IMR-90 (cell line): ENCODE measurements around the gene GRB10. TPM values are rescaled to one million over a fixed set of nuclear protein-coding genes. Genes with fewer than 3 reads are reported as not detected.

Source experiments
- ATAC-seq: fragments of 200-7000 bp; cut with Tn5 transposase; 2 replicates; pipeline ENCODE4 v1.9.1; 2020; ENCODE audit warnings: low read depth, mild to moderate bottlenecking, moderate library complexity
- BruUV-seq: library from RNA; stranded (reverse); fragments of 400-500 nt; replicated peaks from 2 replicates; lab custom pipeline; 2021; lab: Mats Ljungman, UMichigan
- CTCF ChIA-PET: fragments of 300-600 bp; formaldehyde crosslinking; extraction: SDS; loops from one replicate; lab custom pipeline; 2021; ENCODE audit warnings: antibody characterized with exemption; lab: Yijun Ruan, JAX
- POLR2A ChIA-PET: fragments of 300-600 bp; sonication (Branson Sonifier 250); formaldehyde crosslinking; loops from one replicate; lab custom pipeline; 2022; ENCODE audit warnings: antibody characterized with exemption; ENCODE audit not compliant: unreplicated experiment; lab: Charles Lee
- DNase-seq: peaks from one replicate; pipeline ENCODE4 v3.0.0; 2013
- H2AFZ ChIP-seq: replicated peaks from 2 replicates; pipeline ENCODE3; 2013; ENCODE audit warnings: low read length, mild to moderate bottlenecking; ENCODE audit not compliant: poor library complexity
- H2AK5ac ChIP-seq: 2 replicates; pipeline ENCODE4 v1.6.1; 2013; ENCODE audit warnings: low read depth, low read length, inconsistent platforms
- H2AK9ac ChIP-seq: replicated peaks from 2 replicates; pipeline ENCODE3; 2013; ENCODE audit warnings: mild to moderate bottlenecking, low read depth, low read length, moderate library complexity; ENCODE audit not compliant: poor library complexity
- H2BK120ac ChIP-seq: 2 replicates; pipeline ENCODE4 v1.6.1; 2013; ENCODE audit warnings: low read depth, low read length, inconsistent platforms
- H2BK15ac ChIP-seq: 3 replicates; pipeline ENCODE4 v1.6.1; 2013; ENCODE audit warnings: low read depth, low read length, inconsistent platforms
- H2BK20ac ChIP-seq: 2 replicates; pipeline ENCODE4 v1.6.1; 2013; ENCODE audit warnings: low read depth, mild to moderate bottlenecking, inconsistent platforms, low read length, moderate library complexity
- H2BK5ac ChIP-seq: 2 replicates; pipeline ENCODE4 v1.6.1; 2013; ENCODE audit warnings: mild to moderate bottlenecking, low read depth, low read length, inconsistent platforms; ENCODE audit not compliant: poor library complexity, severe bottlenecking
- H3K14ac ChIP-seq: replicated peaks from 2 replicates; pipeline ENCODE4 v1.6.1; 2013; ENCODE audit warnings: low read depth, low read length, inconsistent platforms
- H3K18ac ChIP-seq: 2 replicates; pipeline ENCODE4 v1.6.1; 2013; ENCODE audit warnings: low read depth, low read length, control low read depth
- H3K23ac ChIP-seq: 2 replicates; pipeline ENCODE4 v1.6.1; 2013; ENCODE audit warnings: low read depth, low read length, inconsistent platforms
- H3K27ac ChIP-seq: 2 replicates; pipeline ENCODE4 v1.5.1; 2013; ENCODE audit warnings: mild to moderate bottlenecking, control low read depth, low read length; ENCODE audit not compliant: insufficient read depth
- H3K27me3 ChIP-seq: 2 replicates; pipeline ENCODE4 v1.6.1; 2013; ENCODE audit warnings: low read length; ENCODE audit not compliant: control insufficient read depth, insufficient read depth
- H3K36me3 ChIP-seq: 2 replicates; pipeline ENCODE4 v1.6.1; 2013; ENCODE audit warnings: low read length, mixed read lengths; ENCODE audit not compliant: control insufficient read depth, insufficient read depth
- H3K4ac ChIP-seq: 2 replicates; pipeline ENCODE4 v1.6.1; 2013; ENCODE audit warnings: low read depth, low read length, inconsistent platforms
- H3K4me1 ChIP-seq: 2 replicates; pipeline ENCODE4 v1.6.1; 2013; ENCODE audit warnings: low read length, mixed read lengths; ENCODE audit not compliant: control insufficient read depth, insufficient read depth
- H3K4me2 ChIP-seq: 2 replicates; pipeline ENCODE4 v1.6.1; 2013; ENCODE audit warnings: low read depth, mild to moderate bottlenecking, control low read depth, low read length, moderate library complexity
- H3K4me3 ChIP-seq: 2 replicates; pipeline ENCODE4 v1.5.1; 2013; ENCODE audit warnings: low read depth, mild to moderate bottlenecking, control low read depth, low read length, moderate library complexity; ENCODE audit not compliant: insufficient read depth
- H3K56ac ChIP-seq: 2 replicates; pipeline ENCODE4 v1.6.1; 2013; ENCODE audit warnings: low read length, inconsistent platforms; ENCODE audit not compliant: insufficient read depth; ENCODE audit errors: extremely low read depth
- H3K79me1 ChIP-seq, 2 experiments: 2 replicates each; pipeline ENCODE4 v1.6.1; 2013; ENCODE audit warnings: low read length in 2 of 2, inconsistent platforms in 1 of 2, low read depth in 1 of 2
- H3K9ac ChIP-seq: 2 replicates; pipeline ENCODE4 v1.6.1; 2013; ENCODE audit warnings: low read depth, low read length, control low read depth
- H3K9me1 ChIP-seq: 2 replicates; pipeline ENCODE4 v1.6.1; 2013; ENCODE audit warnings: low read length, inconsistent platforms; ENCODE audit not compliant: insufficient read depth
- H3K9me3 ChIP-seq: 2 replicates; pipeline ENCODE4 v1.6.1; 2013; ENCODE audit warnings: low read length; ENCODE audit not compliant: control insufficient read depth, insufficient read depth
- H4K20me1 ChIP-seq: 2 replicates; pipeline ENCODE4 v1.6.1; 2013; ENCODE audit warnings: low read length, inconsistent platforms; ENCODE audit not compliant: insufficient read depth
- H4K5ac ChIP-seq: 2 replicates; pipeline ENCODE4 v1.6.1; 2013; ENCODE audit warnings: mild to moderate bottlenecking, low read depth, low read length, control low read depth
- H4K8ac ChIP-seq, 2 experiments: 2 replicates each; pipeline ENCODE4 v1.6.1; 2013; ENCODE audit warnings: low read depth in 2 of 2, low read length in 2 of 2, control low read depth in 1 of 2, inconsistent platforms in 1 of 2
- H4K91ac ChIP-seq: 2 replicates; pipeline ENCODE4 v1.6.1; 2013; ENCODE audit warnings: low read depth, low read length, inconsistent platforms; ENCODE audit not compliant: insufficient read depth
- CEBPB ChIP-seq: IDR thresholded peaks from 2 replicates; pipeline ENCODE4 v1.6.1; 2012; ENCODE audit warnings: low read depth, low read length, improper control_type of control experiment
- CHD1 ChIP-seq: IDR thresholded peaks from 2 replicates; pipeline ENCODE4 v1.6.1; 2012; ENCODE audit warnings: low read depth, low read length, improper control_type of control experiment
- ELK1 ChIP-seq: fragments of 150-350 bp; IDR thresholded peaks from 2 replicates; pipeline ENCODE4 v1.6.1; 2016; ENCODE audit warnings: low read depth, mild to moderate bottlenecking, low read length, moderate library complexity, borderline replicate concordance
- MAZ ChIP-seq: IDR thresholded peaks from 2 replicates; pipeline ENCODE4 v1.6.1; 2012; ENCODE audit warnings: low read depth, mild to moderate bottlenecking, low read length, improper control_type of control experiment, moderate library complexity, borderline replicate concordance
- POLR2A ChIP-seq: IDR thresholded peaks from 2 replicates; pipeline ENCODE4 v1.6.1; 2012; ENCODE audit warnings: mild to moderate bottlenecking, low read depth, low read length
- RAD21 ChIP-seq: IDR thresholded peaks from 2 replicates; pipeline ENCODE4 v1.6.1; 2012; ENCODE audit warnings: low read length, improper control_type of control experiment
- WGBS, 2 experiments: methylation state at CpG; one replicate each; pipeline versions ENCODE4 v1.1.5 to v1.1.7; 2013; ENCODE audit warnings: missing lambda C conversion rate in 2 of 2; ENCODE audit not compliant: insufficient read length in 1 of 2; ENCODE audit errors: extremely low coverage in 2 of 2; 5-methylcytosine and 5-hydroxymethylcytosine counted together
- dilution Hi-C: fragments of 300-500 bp; cut with HindIII; formaldehyde crosslinking; loops from one replicate; pipeline ENCODE4 v1.14.3; 2018; ENCODE audit warnings: low sequenced_read_pairs; ENCODE audit not compliant: unreplicated experiment
- in situ Hi-C: fragments of 300-500 bp; cut with MboI; formaldehyde crosslinking; loops from 3 replicates; pipeline ENCODE4 v1.14.3; 2019; ENCODE audit warnings: low sequenced_read_pairs, inconsistent platforms, mixed read lengths
- intact Hi-C: fragments of 100-400 bp; cut with micrococcal nuclease; formaldehyde crosslinking; loops from 2 replicates; pipeline ENCODE4 v1.10.0; 2022
- polyA plus RNA-seq, 3 experiments: library from polyadenylated mRNA; depleted of rRNA; stranded (reverse); fragments of >200 nt; gene quantifications; 2 replicates each; pipeline ENCODE4 v1.2.3, GENCODE V29; 2012; ENCODE audit warnings: low replicate concordance in 1 of 3
- total RNA-seq: library from RNA; depleted of rRNA; stranded (reverse); fragments of >200 nt; gene quantifications from 2 replicates; pipeline ENCODE4 v1.2.3, GENCODE V29; 2012

The GRB10 gene
- total and polyA plus RNA-seq, 2 of the 4 experiments (the other 2 are of a cell fraction): 6.3 to 15.1 TPM

DNA sequence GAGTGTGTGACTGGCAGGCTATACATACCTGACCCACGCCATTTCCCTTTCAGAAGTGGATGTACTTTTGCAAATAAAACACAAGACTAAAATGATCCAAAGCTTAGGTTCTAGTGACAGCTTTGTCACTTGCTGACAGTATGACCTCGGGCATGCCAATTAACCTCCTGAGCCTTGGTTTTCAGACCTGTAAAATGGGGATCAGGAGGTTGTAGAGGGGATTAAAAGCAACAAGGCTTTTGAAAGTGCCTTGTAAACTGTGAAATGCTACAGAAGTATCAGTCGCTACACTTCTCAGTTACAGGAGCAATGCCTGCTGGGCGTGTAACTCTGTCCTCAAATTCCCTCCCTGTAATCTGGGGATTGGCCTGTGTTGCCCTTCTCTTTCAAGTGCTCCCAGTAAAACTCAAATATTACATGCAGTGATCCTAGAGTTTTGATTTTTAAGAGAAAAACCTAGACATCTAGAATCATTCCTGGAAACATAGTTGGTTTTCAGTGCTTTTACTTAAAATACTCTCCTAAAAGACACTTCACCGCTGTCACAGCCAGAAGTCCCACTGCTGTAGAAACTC lies 8.8 kb upstream of the GRB10 start:
- no TSS peak for BruUV-seq
- no peak for DNase-seq
- POLR2A ChIA-PET: no interaction called here
- Histone ChIP-seq H3K56ac (peak overlapping the region; percentile 5; the same call in 1 of the 2 replicates), H2BK120ac (no peak overlapping the region), H2AK9ac (no peak overlapping the region), H2AK5ac (no peak overlapping the region), H4K20me1 (peaks cover 53% of the 10 kb centered on the region), H3K4ac (0 out of 2 replicates have a peak overlapping the region, but pooled peaks have one; percentile 9), H3K9me3 (peaks cover 6% of the 10 kb centered on the region; the same call in 1 of the 2 replicates), H2BK20ac (no peak overlapping the region), H3K36me3 (no peaks in the 10 kb centered on the region), H3K27ac (peak overlapping the region; percentile 2; the same call in 1 of the 2 replicates), H4K5ac (0 out of 2 replicates have a peak overlapping the region, but pooled peaks have one; percentile 20), H3K23ac (peak overlapping the region; percentile 33; the same call in 1 of the 2 replicates), H3K4me1 (peaks cover 10% of the 10 kb centered on the region), H3K14ac (peak overlapping the region; percentile 26; the same call in 1 of the 2 replicates), H3K27me3 (peaks cover 17% of the 10 kb centered on the region), H4K91ac (no peak overlapping the region), H2BK15ac (no peak overlapping the region), H2AFZ (no peak overlapping the region), H3K4me3 (peak overlapping the region; percentile 57), H2BK5ac (no peak overlapping the region), H3K79me1 (peaks cover 25 to 54% of the 10 kb centered on the region in 2 experiments), H3K18ac (peak overlapping the region; percentile 28; the same call in 1 of the 2 replicates), H3K9ac (peak overlapping the region; percentile 92), H3K9me1 (peaks cover 6% of the 10 kb centered on the region; the same call in 1 of the 2 replicates), H4K8ac (peak overlapping the region in 1 of 2 experiments; percentile 43; a peak in 2 of 4 replicates), H3K4me2 (peak overlapping the region; percentile 77)
- dilution Hi-C loops (no loop called here), intact Hi-C loops (loop anchor here (5.0 kb wide), 1 partner anchor 351 kb away; no protein-coding TSS in a partner anchor), in situ Hi-C loops (loop anchor here (25.0 kb wide), 1 partner anchor 271 kb away; no protein-coding TSS in a partner anchor)
- 72% methylated on average over 2 of the region's 5 CpGs; no CpG with 5 or more reads in 1 of the 2 experiments for WGBS, 2 experiments
- CTCF ChIA-PET: interaction anchor here (1.3 kb wide), 1 partner anchor 350 kb away, joined by 4 read pairs; no protein-coding TSS in a partner anchor
- TF ChIP-seq POLR2A (no peak), MAZ (no peak), CHD1 (no peak), RAD21 (no peak), CEBPB (no peak), ELK1 (no peak)
- no peak for ATAC-seq
